ENCODE measurements around the gene MGLL.

The MGLL gene

GRCh38 chr3:127697551-127698240 is 124.6 kb downstream of the MGLL start:
- Histone ChIP-seq H3K9me2 (replicated peaks; ENCODE audit: insufficient read depth, low read length) (no peaks in the 10 kb centered on the region), H3K27me3 (replicated peaks; ENCODE audit: insufficient read depth, low read length) (no peaks in the 10 kb centered on the region), H3K9ac (ENCODE audit: low read length) (no peak overlapping the region), H3K36me3 (replicated peaks; ENCODE audit: insufficient read depth, low read length) (no peaks in the 10 kb centered on the region), H3K4me3 (ENCODE audit: low read length) (no peak overlapping the region), H4K20me1 (ENCODE audit: insufficient read depth, low read length) (no peaks in the 10 kb centered on the region), H2AFZ (ENCODE audit: low read length) (peak overlapping the region; percentile 82), H3K4me1 (ENCODE audit: low read length) (no peaks in the 10 kb centered on the region), H3K27ac (ENCODE audit: low read length) (no peak overlapping the region), H3F3A (ENCODE audit: insufficient read depth, low read length) (no peaks in the 10 kb centered on the region), H3K4me2 (ENCODE audit: low read depth, low read length) (0 out of 2 replicates have a peak overlapping the region, but pooled peaks have one; percentile 16), H3K79me2 (ENCODE audit: low read length) (no peaks in the 10 kb centered on the region), H3K9me3 (replicated peaks; ENCODE audit: insufficient read depth, low read length) (no peaks in the 10 kb centered on the region)
- no peak for TF ChIP-seq EZH2 (optimal IDR thresholded peaks at IDR 0.05; ENCODE audit: low read depth, low read length)
- TF ChIP-seq CTCF (IDR thresholded peaks at IDR 0.05; ENCODE audit: low read length) = no peak
- TF ChIP-seq EZH2phosphoT487 (IDR thresholded peaks at IDR 0.05; ENCODE audit: low read length) = no peak
- peak; percentile 52 for DNase-seq

- H3K9ac ChIP-seq (ENCODE audit: low read length) = no peak overlapping the region
- H3K79me2 ChIP-seq (ENCODE audit: low read length) = no peaks in the 10 kb centered on the region
- H3K9me2 ChIP-seq (replicated peaks; ENCODE audit: insufficient read depth, low read length) = no peaks in the 10 kb centered on the region
- H3K27ac ChIP-seq (ENCODE audit: low read length) = no peak overlapping the region
- no peaks in the 10 kb centered on the region for H3K36me3 ChIP-seq (replicated peaks; ENCODE audit: insufficient read depth, low read length)
- no peak overlapping the region for H3K4me2 ChIP-seq (ENCODE audit: low read depth, low read length)
- no peaks in the 10 kb centered on the region for H4K20me1 ChIP-seq (ENCODE audit: insufficient read depth, low read length)
- H2AFZ ChIP-seq (ENCODE audit: low read length) = no peak overlapping the region
- H3K4me3 ChIP-seq (ENCODE audit: low read length) = no peak overlapping the region
- no peaks in the 10 kb centered on the region for H3F3A ChIP-seq (ENCODE audit: insufficient read depth, low read length)
- no peaks in the 10 kb centered on the region for H3K9me3 ChIP-seq (replicated peaks; ENCODE audit: insufficient read depth, low read length)
- no peaks in the 10 kb centered on the region for H3K27me3 ChIP-seq (replicated peaks; ENCODE audit: insufficient read depth, low read length)
- no peaks in the 10 kb centered on the region for H3K4me1 ChIP-seq (ENCODE audit: low read length)
- DNase-seq = peak; percentile 43
- TF ChIP-seq CTCF (IDR thresholded peaks at IDR 0.05; ENCODE audit: low read length) (peak; percentile 28), EZH2 (optimal IDR thresholded peaks at IDR 0.05; ENCODE audit: low read depth, low read length) (no peak), EZH2phosphoT487 (IDR thresholded peaks at IDR 0.05; ENCODE audit: low read length) (no peak)
Measured at GRCh38 chr3:127694467-127695215, 127.7 kb downstream of the MGLL start.

GRCh38 chr3:127693336-127693843 is 128.9 kb downstream of the MGLL start:
- Histone ChIP-seq H3K4me1 (ENCODE audit: low read length) (no peaks in the 10 kb centered on the region), H3F3A (ENCODE audit: insufficient read depth, low read length) (no peaks in the 10 kb centered on the region), H3K9me2 (replicated peaks; ENCODE audit: insufficient read depth, low read length) (no peaks in the 10 kb centered on the region), H3K27ac (ENCODE audit: low read length) (no peak overlapping the region), H4K20me1 (ENCODE audit: insufficient read depth, low read length) (no peaks in the 10 kb centered on the region), H3K27me3 (replicated peaks; ENCODE audit: insufficient read depth, low read length) (no peaks in the 10 kb centered on the region), H3K36me3 (replicated peaks; ENCODE audit: insufficient read depth, low read length) (no peaks in the 10 kb centered on the region), H3K4me3 (ENCODE audit: low read length) (no peak overlapping the region), H3K79me2 (ENCODE audit: low read length) (no peaks in the 10 kb centered on the region), H3K9ac (ENCODE audit: low read length) (no peak overlapping the region), H3K4me2 (ENCODE audit: low read depth, low read length) (no peak overlapping the region), H2AFZ (ENCODE audit: low read length) (no peak overlapping the region), H3K9me3 (replicated peaks; ENCODE audit: insufficient read depth, low read length) (no peaks in the 10 kb centered on the region)
- TF ChIP-seq EZH2phosphoT487 (IDR thresholded peaks at IDR 0.05; ENCODE audit: low read length) (no peak), EZH2 (optimal IDR thresholded peaks at IDR 0.05; ENCODE audit: low read depth, low read length) (no peak), CTCF (IDR thresholded peaks at IDR 0.05; ENCODE audit: low read length) (no peak)
- no peak for DNase-seq

All from MM.1S (cell line).